IPS-18c (cell line): Measurements from ENCODE around the gene BCL11B.
"Not testable (repeated sequence)": the region's sequence is repeated elsewhere in the genome, so short reads cannot be mapped to it uniquely, and the experiment has no call there.

Source experiments
- H3K4me3 ChIP-seq: 2 replicates; pipeline ENCODE4 v1.7.0; 2013; ENCODE audit warnings: low read depth, mild to moderate bottlenecking, low read length, moderate library complexity; ENCODE audit not compliant: insufficient read depth
- H3K9me3 ChIP-seq: one replicate; pipeline ENCODE4 v1.6.1; 2013; ENCODE audit warnings: mild to moderate bottlenecking, low read length, moderate library complexity; ENCODE audit not compliant: control insufficient read depth, insufficient read depth

Gene BCL11B

GRCh38 chr14:99236386-99237138 lies 35.4 kb downstream of the BCL11B start:
- no peak overlapping the region for H3K4me3 ChIP-seq
- H3K9me3 ChIP-seq: no peaks in the 10 kb centered on the region

DNA sequence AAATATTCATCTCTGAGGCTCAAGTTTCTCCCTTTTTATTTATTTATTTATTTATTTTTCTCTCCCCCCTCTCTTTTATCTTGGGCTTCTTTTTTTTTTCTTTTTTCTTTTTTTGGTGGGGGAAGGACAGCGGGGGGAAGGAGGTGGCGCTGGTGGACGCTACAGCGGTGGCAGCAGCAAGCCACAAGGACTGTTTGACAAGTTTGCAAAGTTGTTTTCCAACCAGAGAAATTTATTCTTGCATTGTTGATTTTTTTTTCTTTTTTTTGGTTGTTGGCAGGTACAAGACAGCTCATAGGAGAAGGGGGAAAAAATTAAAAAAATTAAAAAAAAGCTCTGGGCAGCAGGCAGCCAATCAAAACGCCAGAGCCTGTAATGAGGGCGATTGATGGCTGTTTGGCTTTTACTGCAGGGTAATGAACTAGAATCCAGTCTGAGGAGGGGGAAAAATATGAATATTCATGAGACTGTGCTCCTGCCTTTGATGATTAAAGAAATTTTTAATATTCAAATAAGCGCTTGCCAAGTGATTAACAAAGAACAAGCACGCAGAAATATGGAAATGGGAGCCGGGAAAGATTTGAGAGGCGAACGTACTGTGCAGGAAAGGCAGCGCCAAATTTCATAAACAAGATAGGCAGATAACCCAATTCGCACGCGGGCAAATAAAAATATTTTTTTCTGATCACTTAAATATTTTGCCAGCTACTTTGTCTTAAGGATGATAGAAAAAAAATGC lies 36.2 kb downstream of the BCL11B start:
- Histone ChIP-seq H3K9me3 (no peaks in the 10 kb centered on the region), H3K4me3 (peak overlapping the region; percentile 25; the same call in 1 of the 2 replicates)

DNA sequence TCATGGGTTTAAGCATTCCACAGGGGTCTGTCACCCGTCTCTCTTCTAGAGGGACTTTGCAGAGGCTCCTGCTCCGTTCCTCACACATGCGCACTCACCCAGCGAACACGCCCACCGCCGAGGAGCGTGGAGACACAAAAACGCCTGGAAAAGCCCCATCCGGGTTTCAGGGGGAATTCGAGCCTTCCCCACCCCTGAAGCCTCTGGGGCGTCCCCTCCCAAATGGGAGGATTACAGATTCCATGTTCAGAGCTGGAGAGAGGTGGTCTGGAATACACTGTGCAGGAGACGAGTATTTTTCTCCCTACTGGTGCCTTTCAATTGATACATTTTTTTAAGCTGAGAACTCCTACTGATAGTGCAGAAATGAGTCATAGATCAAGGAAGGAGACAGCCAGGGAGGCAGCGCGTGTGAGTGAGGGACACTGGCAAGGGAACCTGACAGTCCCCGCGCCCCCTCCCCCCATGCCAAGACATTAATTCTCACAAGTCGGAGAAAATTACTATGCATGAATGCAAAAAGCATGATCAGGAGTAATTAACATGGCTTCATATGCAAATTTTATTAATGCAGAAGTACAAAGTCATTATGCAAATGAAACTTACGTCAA lies 36.9 kb downstream of the BCL11B start:
- peak overlapping the region; percentile 25; the same call in 1 of the 2 replicates for H3K4me3 ChIP-seq
- no peaks in the 10 kb centered on the region for H3K9me3 ChIP-seq

DNA sequence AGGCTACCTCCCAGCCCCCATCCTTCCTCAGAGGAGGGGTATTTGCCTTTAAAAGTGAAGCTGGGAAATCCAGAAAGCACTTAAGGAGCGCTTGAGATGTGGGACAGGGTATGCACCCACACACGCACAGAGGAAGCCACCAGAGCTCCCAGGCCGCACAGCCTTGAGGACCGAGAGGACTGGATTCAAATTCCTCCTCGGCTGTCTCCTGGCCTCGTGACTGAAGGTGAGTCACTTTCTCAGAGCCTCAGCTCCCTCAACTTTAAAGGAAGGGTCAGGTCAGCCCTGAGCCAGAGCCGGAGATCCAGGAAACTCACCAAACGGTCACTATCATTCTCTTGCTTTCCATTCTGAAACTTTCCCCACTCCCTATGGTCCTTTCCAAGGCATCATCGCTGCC lies 37.6 kb downstream of the BCL11B start:
- Histone ChIP-seq H3K9me3 (no peaks in the 10 kb centered on the region), H3K4me3 (peak overlapping the region; percentile 25; the same call in 1 of the 2 replicates)

DNA sequence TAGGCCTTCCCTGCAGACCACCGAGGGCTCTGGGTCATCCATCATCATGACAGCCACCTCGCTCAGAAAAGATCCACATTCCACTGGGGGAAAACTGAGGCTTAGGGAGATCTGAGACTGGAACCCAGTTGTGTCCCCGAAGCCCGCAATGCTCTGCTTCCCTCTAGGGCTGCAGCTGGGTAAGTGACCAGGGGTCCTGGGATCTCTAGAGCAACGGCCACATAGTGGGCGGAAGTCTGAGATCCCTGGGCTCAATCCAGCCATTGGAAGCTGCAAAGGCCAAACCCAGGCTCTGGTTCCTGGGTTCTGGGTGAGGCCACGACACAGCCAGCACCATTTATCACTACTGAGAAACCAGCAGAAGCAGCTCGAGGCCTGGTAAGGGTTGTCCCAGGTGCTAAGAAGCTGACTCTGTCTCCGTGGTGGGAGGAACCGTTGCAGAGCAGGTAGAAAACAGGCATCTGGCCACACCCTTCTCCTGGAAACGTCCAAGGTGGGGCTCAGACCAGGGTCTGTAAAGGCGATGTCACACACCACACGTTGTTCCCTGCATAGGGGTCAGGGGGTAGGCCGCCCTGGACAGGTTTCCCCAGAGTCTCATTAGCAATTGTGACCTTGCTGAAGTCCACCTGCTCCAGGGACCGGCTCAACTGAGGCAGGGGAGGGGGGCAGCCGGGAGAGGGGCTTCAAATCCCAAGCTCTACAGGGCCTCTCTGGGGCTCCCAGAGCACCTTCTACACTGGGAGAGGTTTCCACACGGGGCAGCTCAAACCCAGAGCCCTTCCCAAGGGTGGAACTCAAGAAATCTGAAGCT lies 38.6 kb downstream of the BCL11B start:
- no peak overlapping the region for H3K4me3 ChIP-seq
- H3K9me3 ChIP-seq: no peaks in the 10 kb centered on the region

GRCh38 chr14:99232714-99233214 lies 39.2 kb downstream of the BCL11B start:
- Histone ChIP-seq H3K9me3 (no peaks in the 10 kb centered on the region), H3K4me3 (no peak overlapping the region)

DNA sequence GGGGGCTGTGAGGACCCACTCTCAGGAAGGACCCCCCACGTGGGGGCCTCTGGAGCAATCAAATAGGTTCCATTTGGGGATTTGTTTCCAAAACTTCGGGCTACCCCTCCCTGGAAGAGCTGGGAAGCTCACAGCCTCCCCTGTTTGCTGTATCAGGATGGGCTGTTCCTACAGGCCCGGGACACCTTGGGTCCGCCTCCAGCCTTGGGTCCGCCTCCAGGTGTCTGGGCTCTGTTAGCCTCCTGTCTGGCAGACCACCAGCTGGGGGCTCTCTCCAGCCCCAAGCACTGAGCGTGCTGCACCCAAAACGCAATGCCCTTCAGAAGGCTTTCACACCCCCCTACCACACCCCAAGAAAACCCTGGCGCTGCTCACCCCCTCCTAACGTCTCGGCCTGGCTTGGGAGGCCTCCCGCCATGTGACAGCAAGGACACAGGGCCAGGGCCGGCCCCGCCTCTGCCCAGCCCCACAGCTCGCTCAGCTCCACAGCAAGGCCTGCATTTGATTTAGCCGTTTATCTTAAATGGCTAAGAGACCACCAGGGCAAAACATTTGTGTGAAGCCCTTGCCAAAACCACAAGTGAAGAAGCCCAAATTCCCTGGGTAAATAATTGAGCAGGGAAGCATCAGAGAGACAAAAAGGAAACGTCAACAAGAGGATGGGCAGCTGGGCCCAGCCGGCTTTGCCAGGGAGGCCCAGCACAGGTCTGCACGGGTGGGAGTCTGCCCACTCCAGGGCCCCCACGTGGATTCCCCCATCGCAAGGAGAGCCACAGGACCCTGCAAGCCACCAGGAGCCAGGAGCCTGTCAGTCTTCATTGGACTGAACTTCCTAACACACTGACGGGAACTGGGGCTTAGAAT lies 39.9 kb downstream of the BCL11B start:
- peak overlapping the region; percentile 41 for H3K4me3 ChIP-seq
- no peaks in the 10 kb centered on the region for H3K9me3 ChIP-seq

DNA sequence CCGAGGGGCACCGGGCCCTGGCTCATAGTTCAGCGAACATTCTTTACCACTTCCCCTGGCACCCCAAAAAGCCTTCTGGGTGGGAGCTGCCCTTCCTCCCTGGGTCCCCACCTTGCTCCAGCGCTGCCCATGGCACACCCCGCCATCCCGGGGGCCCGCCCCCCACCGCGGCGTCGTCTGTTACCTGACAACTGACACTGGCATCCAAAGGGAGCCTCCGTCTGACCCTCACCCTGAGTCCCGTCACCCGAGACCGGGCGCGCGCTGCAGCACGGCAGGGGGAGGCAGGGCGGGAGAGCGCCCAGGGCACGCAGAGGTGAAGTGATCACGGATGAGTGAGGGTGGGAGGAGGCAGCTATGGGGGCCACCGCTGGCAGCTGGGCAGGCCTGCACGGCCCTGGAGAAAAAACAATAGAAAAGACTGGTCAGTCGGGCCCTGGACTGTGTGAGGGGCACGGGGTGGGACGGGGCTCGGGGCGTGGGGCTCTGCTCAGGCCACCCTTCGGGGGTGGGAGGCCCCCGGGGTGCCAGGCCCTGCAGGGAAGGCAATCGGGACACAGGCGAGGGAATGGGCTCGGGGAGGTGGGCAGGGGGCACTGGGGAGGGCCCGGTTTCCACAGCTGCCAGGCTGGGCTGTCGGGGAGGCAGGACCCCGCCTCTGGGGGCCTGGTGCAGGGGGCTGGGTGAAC lies 40.7 kb downstream of the BCL11B start:
- H3K9me3 ChIP-seq: no peaks in the 10 kb centered on the region
- H3K4me3 ChIP-seq: peak overlapping the region; percentile 41

GRCh38 chr14:99230208-99231151 lies 41.5 kb downstream of the BCL11B start:
- H3K4me3 ChIP-seq: peak overlapping the region; percentile 41; the same call in 1 of the 2 replicates

GRCh38 chr14:99229654-99230207 lies 42.3 kb downstream of the BCL11B start:
- no peaks in the 10 kb centered on the region for H3K9me3 ChIP-seq
- H3K4me3 ChIP-seq: no peak overlapping the region

More at GRCh38 chr14:99230208-99231151, 41.5 kb downstream of the BCL11B start:
- no peaks in the 10 kb centered on the region for H3K9me3 ChIP-seq

GRCh38 chr14:99228760-99229159 lies 43.2 kb downstream of the BCL11B start:
- not testable (repeated sequence) for H3K9me3 ChIP-seq, H3K4me3 ChIP-seq

DNA sequence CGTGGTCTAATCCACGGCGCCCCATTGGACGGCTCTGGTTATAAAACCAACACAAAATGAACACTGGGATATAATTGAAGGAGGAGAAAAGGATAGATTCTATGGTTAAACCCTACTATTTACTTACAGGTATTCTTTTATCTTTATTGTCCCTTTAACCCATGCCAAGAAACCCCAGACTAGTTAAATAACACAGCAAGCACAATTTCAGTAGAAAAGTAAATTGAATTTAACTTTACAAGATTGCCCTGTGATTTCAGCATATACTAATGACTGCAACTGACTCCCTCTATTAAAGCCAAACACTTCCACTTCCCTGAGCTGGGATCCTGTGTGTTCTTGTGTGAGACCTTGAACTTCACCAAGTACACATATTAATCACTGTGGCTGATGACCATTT lies 45.3 kb downstream of the BCL11B start:
- H3K4me3 ChIP-seq: no peak overlapping the region
- H3K9me3 ChIP-seq: no peaks in the 10 kb centered on the region

DNA sequence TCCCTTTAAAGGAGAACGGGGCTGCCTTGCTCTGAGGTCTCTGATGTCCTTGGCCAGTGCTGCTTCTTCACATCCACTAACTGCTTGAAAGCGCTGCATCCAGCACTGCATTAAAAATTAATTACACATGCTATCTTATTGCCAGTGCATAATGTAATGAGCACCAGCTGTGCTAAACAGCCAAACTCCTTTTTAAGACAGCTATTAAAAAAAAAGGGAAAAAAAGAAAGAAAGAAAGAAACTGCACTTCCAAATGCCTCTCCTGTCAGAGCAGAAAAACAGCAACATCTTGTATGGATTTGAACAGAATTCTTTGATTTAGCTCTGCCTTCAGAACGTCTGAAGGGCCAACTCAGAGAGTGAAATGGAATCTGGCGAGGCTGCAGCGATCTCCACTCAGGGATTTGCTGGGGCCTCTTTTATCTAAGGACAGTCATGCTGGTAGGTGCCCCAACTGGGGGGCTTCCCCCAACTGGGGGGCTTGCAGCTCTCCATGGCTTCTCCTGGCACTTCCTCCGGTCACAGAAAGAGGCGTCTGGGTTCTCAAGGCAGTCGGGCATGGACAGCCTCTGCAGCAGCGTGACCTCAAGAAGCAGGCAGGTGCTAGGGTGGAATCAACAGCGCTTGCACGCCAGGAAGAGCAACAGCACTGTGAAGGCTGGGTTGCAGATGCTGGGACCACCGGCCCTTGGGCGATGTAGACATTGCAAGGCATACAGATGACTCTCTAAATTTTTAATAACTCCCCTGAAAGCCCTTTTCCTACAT lies 46.4 kb downstream of the BCL11B start:
- Histone ChIP-seq H3K9me3 (no peaks in the 10 kb centered on the region), H3K4me3 (no peak overlapping the region)

- Histone ChIP-seq H3K9me3 (no peaks in the 10 kb centered on the region), H3K4me3 (no peak overlapping the region)
These were observed 47.0 kb downstream of the BCL11B start for GRCh38 chr14:99224948-99225347.
